ENCODE results near the gene HBD.

Gene HBD

DNA sequence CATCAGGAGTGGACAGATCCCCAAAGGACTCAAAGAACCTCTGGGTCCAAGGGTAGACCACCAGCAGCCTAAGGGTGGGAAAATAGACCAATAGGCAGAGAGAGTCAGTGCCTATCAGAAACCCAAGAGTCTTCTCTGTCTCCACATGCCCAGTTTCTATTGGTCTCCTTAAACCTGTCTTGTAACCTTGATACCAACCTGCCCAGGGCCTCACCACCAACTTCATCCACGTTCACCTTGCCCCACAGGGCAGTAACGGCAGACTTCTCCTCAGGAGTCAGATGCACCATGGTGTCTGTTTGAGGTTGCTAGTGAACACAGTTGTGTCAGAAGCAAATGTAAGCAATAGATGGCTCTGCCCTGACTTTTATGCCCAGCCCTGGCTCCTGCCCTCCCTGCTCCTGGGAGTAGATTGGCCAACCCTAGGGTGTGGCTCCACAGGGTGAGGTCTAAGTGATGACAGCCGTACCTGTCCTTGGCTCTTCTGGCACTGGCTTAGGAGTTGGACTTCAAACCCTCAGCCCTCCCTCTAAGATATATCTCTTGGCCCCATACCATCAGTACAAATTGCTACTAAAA is 7.5 kb downstream of the HBD start, which contains the start of gene HBB:
Gene HBB (minus strand): TSS at position 340 of the 579 bp plus-strand sequence. CDS start 50 bp downstream, at position 290.
- TF ChIP-seq TCF12 (IDR thresholded peaks at IDR 0.05; ENCODE audit: low read depth), result no peak
- TF ChIP-seq, protein P1, sequence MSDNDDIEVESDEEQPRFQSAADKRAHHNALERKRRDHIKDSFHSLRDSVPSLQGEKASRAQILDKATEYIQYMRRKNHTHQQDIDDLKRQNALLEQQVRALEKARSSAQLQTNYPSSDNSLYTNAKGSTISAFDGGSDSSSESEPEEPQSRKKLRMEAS (IDR thresholded peaks at IDR 0.05), result no peak
- no peak for TF ChIP-seq NFIC (IDR thresholded peaks at IDR 0.05)
- TF ChIP-seq TEAD4 (IDR thresholded peaks at IDR 0.05), result no peak
- no peak for TF ChIP-seq RAD21 (IDR thresholded peaks at IDR 0.05; ENCODE audit: low read depth)
- no peak for TF ChIP-seq EP300 (IDR thresholded peaks at IDR 0.05; ENCODE audit: borderline replicate concordance)
- TF ChIP-seq YY1 (IDR thresholded peaks at IDR 0.05; ENCODE audit: low read depth), result no peak
- no peak for TF ChIP-seq EGR1 (IDR thresholded peaks at IDR 0.05)
- no peak for TF ChIP-seq CEBPB (IDR thresholded peaks at IDR 0.05)
- no peak for TF ChIP-seq TAF1 (IDR thresholded peaks at IDR 0.05; ENCODE audit: low read depth)
- TF ChIP-seq FOXM1 (IDR thresholded peaks at IDR 0.05; ENCODE audit: borderline replicate concordance, low read depth), result no peak
- no peak for TF ChIP-seq CREB1 (IDR thresholded peaks at IDR 0.05; ENCODE audit: low read depth)

DNA sequence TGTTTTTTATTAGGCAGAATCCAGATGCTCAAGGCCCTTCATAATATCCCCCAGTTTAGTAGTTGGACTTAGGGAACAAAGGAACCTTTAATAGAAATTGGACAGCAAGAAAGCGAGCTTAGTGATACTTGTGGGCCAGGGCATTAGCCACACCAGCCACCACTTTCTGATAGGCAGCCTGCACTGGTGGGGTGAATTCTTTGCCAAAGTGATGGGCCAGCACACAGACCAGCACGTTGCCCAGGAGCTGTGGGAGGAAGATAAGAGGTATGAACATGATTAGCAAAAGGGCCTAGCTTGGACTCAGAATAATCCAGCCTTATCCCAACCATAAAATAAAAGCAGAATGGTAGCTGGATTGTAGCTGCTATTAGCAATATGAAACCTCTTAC is 8.8 kb downstream of the HBD start:
- TF ChIP-seq, protein P2, sequence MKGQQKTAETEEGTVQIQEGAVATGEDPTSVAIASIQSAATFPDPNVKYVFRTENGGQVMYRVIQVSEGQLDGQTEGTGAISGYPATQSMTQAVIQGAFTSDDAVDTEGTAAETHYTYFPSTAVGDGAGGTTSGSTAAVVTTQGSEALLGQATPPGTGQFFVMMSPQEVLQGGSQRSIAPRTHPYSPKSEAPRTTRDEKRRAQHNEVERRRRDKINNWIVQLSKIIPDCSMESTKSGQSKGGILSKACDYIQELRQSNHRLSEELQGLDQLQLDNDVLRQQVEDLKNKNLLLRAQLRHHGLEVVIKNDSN (IDR thresholded peaks at IDR 0.05), result no peak
- TF ChIP-seq NFIC (IDR thresholded peaks at IDR 0.05) (no peak), TEAD4 (IDR thresholded peaks at IDR 0.05) (no peak), EP300 (IDR thresholded peaks at IDR 0.05; ENCODE audit: borderline replicate concordance) (no peak), YY1 (IDR thresholded peaks at IDR 0.05; ENCODE audit: low read depth) (no peak), EGR1 (IDR thresholded peaks at IDR 0.05) (no peak), TCF12 (IDR thresholded peaks at IDR 0.05; ENCODE audit: low read depth) (no peak)
- TF ChIP-seq, protein P3, sequence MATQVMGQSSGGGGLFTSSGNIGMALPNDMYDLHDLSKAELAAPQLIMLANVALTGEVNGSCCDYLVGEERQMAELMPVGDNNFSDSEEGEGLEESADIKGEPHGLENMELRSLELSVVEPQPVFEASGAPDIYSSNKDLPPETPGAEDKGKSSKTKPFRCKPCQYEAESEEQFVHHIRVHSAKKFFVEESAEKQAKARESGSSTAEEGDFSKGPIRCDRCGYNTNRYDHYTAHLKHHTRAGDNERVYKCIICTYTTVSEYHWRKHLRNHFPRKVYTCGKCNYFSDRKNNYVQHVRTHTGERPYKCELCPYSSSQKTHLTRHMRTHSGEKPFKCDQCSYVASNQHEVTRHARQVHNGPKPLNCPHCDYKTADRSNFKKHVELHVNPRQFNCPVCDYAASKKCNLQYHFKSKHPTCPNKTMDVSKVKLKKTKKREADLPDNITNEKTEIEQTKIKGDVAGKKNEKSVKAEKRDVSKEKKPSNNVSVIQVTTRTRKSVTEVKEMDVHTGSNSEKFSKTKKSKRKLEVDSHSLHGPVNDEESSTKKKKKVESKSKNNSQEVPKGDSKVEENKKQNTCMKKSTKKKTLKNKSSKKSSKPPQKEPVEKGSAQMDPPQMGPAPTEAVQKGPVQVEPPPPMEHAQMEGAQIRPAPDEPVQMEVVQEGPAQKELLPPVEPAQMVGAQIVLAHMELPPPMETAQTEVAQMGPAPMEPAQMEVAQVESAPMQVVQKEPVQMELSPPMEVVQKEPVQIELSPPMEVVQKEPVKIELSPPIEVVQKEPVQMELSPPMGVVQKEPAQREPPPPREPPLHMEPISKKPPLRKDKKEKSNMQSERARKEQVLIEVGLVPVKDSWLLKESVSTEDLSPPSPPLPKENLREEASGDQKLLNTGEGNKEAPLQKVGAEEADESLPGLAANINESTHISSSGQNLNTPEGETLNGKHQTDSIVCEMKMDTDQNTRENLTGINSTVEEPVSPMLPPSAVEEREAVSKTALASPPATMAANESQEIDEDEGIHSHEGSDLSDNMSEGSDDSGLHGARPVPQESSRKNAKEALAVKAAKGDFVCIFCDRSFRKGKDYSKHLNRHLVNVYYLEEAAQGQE (IDR thresholded peaks at IDR 0.05; ENCODE audit: low read depth), result no peak
- TF ChIP-seq, protein P1 (IDR thresholded peaks at IDR 0.05), result no peak

DNA sequence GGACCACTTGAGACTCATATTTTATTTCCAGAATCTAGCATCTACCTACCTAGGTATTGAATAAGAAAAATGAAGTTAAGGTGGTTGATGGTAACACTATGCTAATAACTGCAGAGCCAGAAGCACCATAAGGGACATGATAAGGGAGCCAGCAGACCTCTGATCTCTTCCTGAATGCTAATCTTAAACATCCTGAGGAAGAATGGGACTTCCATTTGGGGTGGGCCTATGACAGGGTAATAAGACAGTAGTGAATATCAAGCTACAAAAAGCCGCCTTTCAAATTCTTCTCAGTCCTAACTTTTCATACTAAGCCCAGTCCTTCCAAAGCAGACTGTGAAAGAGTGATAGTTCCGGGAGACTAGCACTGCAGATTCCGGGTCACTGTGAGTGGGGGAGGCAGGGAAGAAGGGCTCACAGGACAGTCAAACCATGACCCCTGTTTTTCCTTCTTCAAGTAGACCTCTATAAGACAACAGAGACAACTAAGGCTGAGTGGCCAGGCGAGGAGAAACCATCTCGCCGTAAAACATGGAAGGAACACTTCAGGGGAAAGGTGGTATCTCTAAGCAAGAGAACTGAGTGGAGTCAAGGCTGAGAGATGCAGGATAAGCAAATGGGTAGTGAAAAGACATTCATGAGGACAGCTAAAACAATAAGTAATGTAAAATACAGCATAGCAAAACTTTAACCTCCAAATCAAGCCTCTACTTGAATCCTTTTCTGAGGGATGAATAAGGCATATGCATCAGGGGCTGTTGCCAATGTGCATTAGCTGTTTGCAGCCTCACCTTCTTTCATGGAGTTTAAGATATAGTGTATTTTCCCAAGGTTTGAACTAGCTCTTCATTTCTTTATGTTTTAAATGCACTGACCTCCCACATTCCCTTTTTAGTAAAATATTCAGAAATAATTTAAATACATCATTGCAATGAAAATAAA is 9.5 kb downstream of the HBD start:
- TF ChIP-seq TAF1 (IDR thresholded peaks at IDR 0.05; ENCODE audit: low read depth) (no peak), FOXM1 (IDR thresholded peaks at IDR 0.05; ENCODE audit: borderline replicate concordance, low read depth) (no peak), ZBTB7A (IDR thresholded peaks at IDR 0.05; ENCODE audit: low read depth) (no peak), TCF12 (IDR thresholded peaks at IDR 0.05; ENCODE audit: low read depth) (no peak), EP300 (IDR thresholded peaks at IDR 0.05; ENCODE audit: borderline replicate concordance) (no peak), CREB1 (IDR thresholded peaks at IDR 0.05; ENCODE audit: low read depth) (no peak), EGR1 (IDR thresholded peaks at IDR 0.05) (no peak), TEAD4 (IDR thresholded peaks at IDR 0.05) (no peak), RAD21 (IDR thresholded peaks at IDR 0.05; ENCODE audit: low read depth) (no peak), NFIC (IDR thresholded peaks at IDR 0.05) (no peak), CEBPB (IDR thresholded peaks at IDR 0.05) (no peak), YY1 (IDR thresholded peaks at IDR 0.05; ENCODE audit: low read depth) (no peak)
- TF ChIP-seq, protein P2 (IDR thresholded peaks at IDR 0.05), result no peak
- TF ChIP-seq, protein P3 (IDR thresholded peaks at IDR 0.05; ENCODE audit: low read depth), result no peak
- TF ChIP-seq, protein P1 (IDR thresholded peaks at IDR 0.05), result no peak

DNA sequence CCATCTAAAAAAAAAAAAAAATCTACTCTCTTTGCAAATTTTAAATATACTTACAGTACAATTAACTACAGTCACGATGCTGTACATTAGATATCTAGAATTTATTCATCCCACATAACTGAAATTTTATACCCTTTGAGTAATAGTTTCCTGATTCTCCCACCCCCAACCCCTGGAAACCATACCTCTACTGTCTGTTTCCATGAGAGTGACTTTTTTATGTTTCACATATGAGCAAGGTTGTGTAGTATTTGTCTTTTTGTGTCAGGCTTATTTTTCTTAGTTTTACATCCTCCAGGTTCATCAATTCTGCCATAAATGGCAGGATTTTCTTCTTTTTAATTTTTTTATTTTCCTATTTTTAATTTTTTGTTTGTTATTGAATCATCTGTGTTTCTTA is 10.6 kb downstream of the HBD start:
- TF ChIP-seq CREB1 (IDR thresholded peaks at IDR 0.05; ENCODE audit: low read depth), result no peak
- TF ChIP-seq ZBTB7A (IDR thresholded peaks at IDR 0.05; ENCODE audit: low read depth), result no peak
- no peak for TF ChIP-seq NFIC (IDR thresholded peaks at IDR 0.05)

DNA sequence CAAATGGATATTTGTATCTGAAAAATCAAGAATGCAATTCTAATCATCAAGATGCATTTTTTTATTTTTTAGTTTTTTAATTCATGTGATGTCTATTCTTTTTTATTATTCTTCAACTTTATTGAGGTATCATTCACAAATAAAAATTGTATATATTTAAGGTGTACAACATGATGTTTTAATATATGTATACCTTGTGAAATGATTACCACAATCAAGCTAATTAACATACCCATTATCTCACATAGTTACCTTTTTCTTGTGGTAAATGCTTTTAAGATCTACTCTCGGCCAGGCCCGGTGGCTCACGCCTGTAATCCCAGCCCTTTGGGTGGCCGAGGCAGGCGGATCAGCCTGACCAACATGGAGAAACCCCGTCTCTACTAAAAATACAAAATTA is 11.1 kb downstream of the HBD start:
- TF ChIP-seq FOXM1 (IDR thresholded peaks at IDR 0.05; ENCODE audit: borderline replicate concordance, low read depth) (no peak), EP300 (IDR thresholded peaks at IDR 0.05; ENCODE audit: borderline replicate concordance) (no peak), TCF12 (IDR thresholded peaks at IDR 0.05; ENCODE audit: low read depth) (no peak), TEAD4 (IDR thresholded peaks at IDR 0.05) (no peak), TAF1 (IDR thresholded peaks at IDR 0.05; ENCODE audit: low read depth) (no peak), NFIC (IDR thresholded peaks at IDR 0.05) (no peak), EGR1 (IDR thresholded peaks at IDR 0.05) (no peak), CREB1 (IDR thresholded peaks at IDR 0.05; ENCODE audit: low read depth) (no peak), YY1 (IDR thresholded peaks at IDR 0.05; ENCODE audit: low read depth) (no peak), CEBPB (IDR thresholded peaks at IDR 0.05) (no peak), ZBTB7A (IDR thresholded peaks at IDR 0.05; ENCODE audit: low read depth) (no peak), RAD21 (IDR thresholded peaks at IDR 0.05; ENCODE audit: low read depth) (no peak)
- TF ChIP-seq, protein P3 (IDR thresholded peaks at IDR 0.05; ENCODE audit: low read depth), result no peak
- TF ChIP-seq, protein P1 (IDR thresholded peaks at IDR 0.05), result no peak
- TF ChIP-seq, protein P2 (IDR thresholded peaks at IDR 0.05), result no peak

Data from Ishikawa (cell line).